ENCODE measurements around the gene RBCK1. TPM values are rescaled to one million over a fixed set of nuclear protein-coding genes. Genes with fewer than 3 reads are reported as not detected.

RBCK1 gene
- total RNA-seq, 4 donors from 2014 or later: 63.6 to 85.3 (median 78.5) TPM

- Histone ChIP-seq H3K36me3 (peaks cover 90% of the 10 kb centered on the region), H3K27me3 (no peaks in the 10 kb centered on the region), H3K4me1 (peaks cover 9% of the 10 kb centered on the region), H3K4me3 (no peak overlapping the region), H3K27ac (no peak overlapping the region), H3K9me3 (no peaks in the 10 kb centered on the region)
- 67% methylated on average over 18 of the region's 18 CpGs for WGBS
- DNase-seq (ENCODE audit: low spot score in 2 of 2): peak; percentile 48 to 70
- TF ChIP-seq CTCF (IDR thresholded peaks at IDR 0.05): no peak
- no peak for TF ChIP-seq EP300 (IDR thresholded peaks at IDR 0.05)
- TF ChIP-seq POLR2AphosphoS5 (IDR thresholded peaks at IDR 0.05): no peak
- TF ChIP-seq POLR2A (IDR thresholded peaks at IDR 0.05): no peak
Measured at GRCh38 chr20:438571-439469, 30.7 kb downstream of the RBCK1 start.

GRCh38 chr20:440148-440547, 32.0 kb downstream of the RBCK1 start:
- no peak for DNase-seq (ENCODE audit: low spot score in 2 of 2)
- 80% methylated on average over 7 of the region's 7 CpGs for WGBS
- H3K36me3 ChIP-seq: peaks cover 97% of the 10 kb centered on the region

GRCh38 chr20:440636-441035, 32.5 kb downstream of the RBCK1 start:
- Histone ChIP-seq H3K36me3 (peaks cover 92% of the 10 kb centered on the region), H3K4me1 (peaks cover 23% of the 10 kb centered on the region)
- peak in 1 of 2 donors; percentile 9 for DNase-seq (ENCODE audit: low spot score in 2 of 2)

More at GRCh38 chr20:440148-440547, 32.0 kb downstream of the RBCK1 start:
- Histone ChIP-seq H3K9me3 (no peaks in the 10 kb centered on the region), H3K4me1 (peaks cover 19% of the 10 kb centered on the region), H3K27ac (no peak overlapping the region), H3K27me3 (no peaks in the 10 kb centered on the region), H3K4me3 (no peak overlapping the region)
- TF ChIP-seq EP300 (IDR thresholded peaks at IDR 0.05): no peak
- no peak for TF ChIP-seq POLR2AphosphoS5 (IDR thresholded peaks at IDR 0.05)
- no peak for TF ChIP-seq POLR2A (IDR thresholded peaks at IDR 0.05)
- no peak for TF ChIP-seq CTCF (IDR thresholded peaks at IDR 0.05)

DNA sequence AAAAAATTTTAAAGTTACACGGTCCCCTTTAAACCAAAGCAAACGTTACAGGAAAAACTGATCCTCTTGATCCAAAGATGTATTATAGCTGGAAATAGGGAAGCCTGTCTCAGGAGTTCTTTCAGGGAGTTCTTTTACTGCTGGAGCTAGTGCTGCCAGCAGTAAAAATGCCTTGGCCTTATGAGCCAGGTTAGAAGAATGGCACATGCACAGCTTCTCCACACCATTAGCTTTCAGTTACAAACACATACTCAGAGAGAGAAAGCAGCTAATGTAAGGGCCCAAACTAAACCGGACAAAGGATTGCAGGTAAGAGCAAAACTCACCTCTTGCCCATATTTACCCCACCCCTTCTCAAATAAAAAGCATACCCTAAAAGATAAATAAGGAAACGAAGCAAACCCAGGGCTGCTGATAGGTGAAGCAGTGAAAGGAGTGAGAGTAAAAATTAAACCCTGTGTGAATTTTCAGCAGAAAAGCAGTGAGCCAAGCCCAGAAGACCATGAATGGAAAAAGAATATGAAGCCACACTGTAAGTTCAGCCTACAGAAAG, 35.2 kb downstream of the RBCK1 start:
- no peak for DNase-seq (ENCODE audit: low spot score in 2 of 2)
- H3K27me3 ChIP-seq: no peaks in the 10 kb centered on the region
- H3K9me3 ChIP-seq: no peaks in the 10 kb centered on the region
- peaks cover 25% of the 10 kb centered on the region for H3K4me1 ChIP-seq
- no peak overlapping the region for H3K4me3 ChIP-seq
- TF ChIP-seq CTCF (IDR thresholded peaks at IDR 0.05) (no peak), POLR2A (IDR thresholded peaks at IDR 0.05) (no peak), POLR2AphosphoS5 (IDR thresholded peaks at IDR 0.05) (no peak), EP300 (IDR thresholded peaks at IDR 0.05) (no peak)
- peaks cover 75% of the 10 kb centered on the region for H3K36me3 ChIP-seq
- no peak overlapping the region for H3K27ac ChIP-seq
- 87% methylated on average over 4 of the region's 4 CpGs for WGBS

More at GRCh38 chr20:440636-441035, 32.5 kb downstream of the RBCK1 start:
- TF ChIP-seq CTCF (IDR thresholded peaks at IDR 0.05) (no peak), POLR2AphosphoS5 (IDR thresholded peaks at IDR 0.05) (no peak), POLR2A (IDR thresholded peaks at IDR 0.05) (no peak), EP300 (IDR thresholded peaks at IDR 0.05) (no peak)
- Histone ChIP-seq H3K4me3 (no peak overlapping the region), H3K27me3 (no peaks in the 10 kb centered on the region), H3K9me3 (no peaks in the 10 kb centered on the region), H3K27ac (no peak overlapping the region)
- WGBS: 90% methylated on average over 13 of the region's 13 CpGs

DNA sequence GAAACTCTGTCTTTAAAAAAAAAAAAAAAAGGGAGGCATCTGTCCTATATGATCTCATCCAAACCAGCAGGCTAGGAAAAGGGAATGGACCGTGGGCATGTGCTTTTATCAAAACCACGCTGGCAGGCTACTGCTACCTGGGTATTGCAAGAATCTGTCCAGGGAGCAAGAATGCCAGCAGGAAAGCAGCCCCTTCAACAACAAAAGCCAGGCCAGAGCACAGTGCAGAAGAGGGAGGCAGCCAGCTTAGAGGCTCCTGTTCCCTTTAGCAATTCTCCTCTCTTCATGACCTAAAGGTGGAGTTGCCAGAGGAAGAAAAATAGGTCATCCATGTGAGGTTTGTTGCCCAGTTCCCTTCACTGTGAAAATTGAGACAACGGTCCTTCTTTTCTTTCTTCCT, 36.0 kb downstream of the RBCK1 start:
- no peak overlapping the region for H3K27ac ChIP-seq
- WGBS: 83% methylated on average over 3 of the region's 3 CpGs

More for the DNA sequence above, 36.0 kb downstream of the RBCK1 start:
- no peak for DNase-seq (ENCODE audit: low spot score in 2 of 2)
- H3K4me1 ChIP-seq: peaks cover 23% of the 10 kb centered on the region
- no peaks in the 10 kb centered on the region for H3K27me3 ChIP-seq
- H3K9me3 ChIP-seq: no peaks in the 10 kb centered on the region
- H3K4me3 ChIP-seq: no peak overlapping the region
- H3K36me3 ChIP-seq: peaks cover 67% of the 10 kb centered on the region
- TF ChIP-seq POLR2AphosphoS5 (IDR thresholded peaks at IDR 0.05) (no peak), EP300 (IDR thresholded peaks at IDR 0.05) (no peak), CTCF (IDR thresholded peaks at IDR 0.05) (no peak), POLR2A (IDR thresholded peaks at IDR 0.05) (no peak)
